Activated CD4-positive, alpha-beta T cell treated with anti-CD3 and anti-CD28 coated beads, Interleukin-2, amount 10 ng/mL, durations not matched to agents 24 days and 14 days (primary cell): ENCODE data around the gene PTCRA. TPM values are rescaled to one million over a fixed set of nuclear protein-coding genes. Genes with fewer than 3 reads are reported as not detected.
"Not testable (repeated sequence)": the region's sequence is repeated elsewhere in the genome, so short reads cannot be mapped to it uniquely, and the experiment has no call there.

Experiments
- DNase-seq: peaks from one replicate; pipeline ENCODE4 v3.0.0; 2022
- H3K27ac Mint-ChIP-seq: one replicate; pipeline ENCODE4 v1.8.0; 2022; ENCODE audit warnings: mild to moderate bottlenecking, mixed read lengths
- H3K27me3 Mint-ChIP-seq: one replicate; pipeline ENCODE4 v1.8.0; 2022; ENCODE audit warnings: mixed read lengths
- H3K36me3 Mint-ChIP-seq: one replicate; pipeline ENCODE4 v1.8.0; 2022; ENCODE audit warnings: low read depth, mild to moderate bottlenecking, mixed read lengths
- H3K4me1 Mint-ChIP-seq: one replicate; pipeline ENCODE4 v1.8.0; 2021; ENCODE audit warnings: mixed read lengths
- H3K4me3 Mint-ChIP-seq: one replicate; pipeline ENCODE4 v1.8.0; 2022; ENCODE audit warnings: mild to moderate bottlenecking, moderate library complexity, mixed read lengths
- H3K9me3 Mint-ChIP-seq: one replicate; pipeline ENCODE4 v1.8.0; 2021; ENCODE audit warnings: mixed read lengths
- intact Hi-C: fragments of 100-400 bp; cut with micrococcal nuclease; formaldehyde crosslinking; loops from one replicate; pipeline ENCODE4 v1.15.1; 2023
- total RNA-seq: library from RNA; stranded (reverse); gene quantifications from 2 replicates; pipeline ENCODE4 v1.2.3, GENCODE V29; 2022

The PTCRA gene
- total RNA-seq, 1 donor from 2014 or later = not detected

GRCh38 chr6:42891199-42891722 lies 24.6 kb upstream of the PTCRA start:
- intact Hi-C loops = loop anchor here (2.0 to 5.0 kb wide), 2 partner anchors 108 to 164 kb away; partner anchors contain the start of gene BICRAL
- peaks cover 21% of the 10 kb centered on the region for H3K4me1 Mint-ChIP-seq
- no peaks in the 10 kb centered on the region for H3K9me3 Mint-ChIP-seq
- no peaks in the 10 kb centered on the region for H3K27me3 Mint-ChIP-seq
- peak overlapping the region; percentile 98 for H3K27ac Mint-ChIP-seq
- H3K4me3 Mint-ChIP-seq = peak overlapping the region; percentile 96
- peaks cover 15% of the 10 kb centered on the region for H3K36me3 Mint-ChIP-seq
- DNase-seq = no peak

DNA sequence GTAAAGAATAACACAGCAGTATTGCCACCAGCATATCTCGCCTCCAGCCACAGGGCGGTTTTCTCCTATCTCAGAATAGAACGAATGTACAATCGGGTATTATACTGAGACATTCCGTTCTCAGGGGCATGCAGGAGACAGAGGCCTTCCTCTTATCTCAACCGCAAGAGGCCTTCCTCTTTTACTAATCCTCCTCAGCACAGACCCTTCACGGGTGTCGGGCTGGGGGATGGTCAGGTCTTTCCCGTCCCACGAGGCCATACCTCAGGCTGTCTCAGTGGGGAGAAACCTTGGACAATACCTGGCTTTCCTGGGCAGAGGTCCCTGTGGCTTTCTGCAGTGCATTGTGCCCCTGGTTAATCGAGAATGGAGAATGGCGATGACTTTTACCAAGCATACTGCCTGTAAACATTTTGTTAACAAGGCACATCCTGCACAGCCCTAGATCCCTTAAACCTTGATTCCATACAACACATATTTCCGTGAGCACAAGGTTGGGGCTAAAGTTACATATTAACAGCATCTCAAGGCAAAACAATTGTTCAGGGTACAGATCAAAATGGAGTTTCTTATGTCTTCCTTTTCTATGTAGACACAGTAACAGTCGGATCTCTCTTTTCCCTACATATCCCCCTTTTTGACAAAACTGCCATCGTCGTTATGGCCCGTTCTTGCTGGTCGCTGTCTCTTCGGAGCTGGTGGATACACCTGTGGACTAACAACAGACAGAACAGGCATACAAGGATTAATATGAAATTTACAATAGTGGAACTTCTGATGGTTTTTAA lies 21.6 kb upstream of the PTCRA start:
- H3K36me3 Mint-ChIP-seq = not testable (repeated sequence)

GRCh38 chr6:42896178-42896719 lies 19.6 kb upstream of the PTCRA start:
- H3K9me3 Mint-ChIP-seq = no peaks in the 10 kb centered on the region
- intact Hi-C loops = no loop called here
- no peak overlapping the region for H3K4me3 Mint-ChIP-seq
- H3K27ac Mint-ChIP-seq = no peak overlapping the region
- DNase-seq = no peak
- H3K4me1 Mint-ChIP-seq = peaks cover 3% of the 10 kb centered on the region
- H3K36me3 Mint-ChIP-seq = no peaks in the 10 kb centered on the region
- no peaks in the 10 kb centered on the region for H3K27me3 Mint-ChIP-seq

More for the DNA sequence above, 21.6 kb upstream of the PTCRA start:
- not testable (repeated sequence) for H3K27me3 Mint-ChIP-seq, DNase-seq, H3K27ac Mint-ChIP-seq, H3K4me3 Mint-ChIP-seq, H3K9me3 Mint-ChIP-seq
- intact Hi-C loops = loop anchor here (5.0 kb wide), 1 partner anchor 167 kb away; no protein-coding TSS in a partner anchor
- H3K4me1 Mint-ChIP-seq = peaks cover 15% of the 10 kb centered on the region

DNA sequence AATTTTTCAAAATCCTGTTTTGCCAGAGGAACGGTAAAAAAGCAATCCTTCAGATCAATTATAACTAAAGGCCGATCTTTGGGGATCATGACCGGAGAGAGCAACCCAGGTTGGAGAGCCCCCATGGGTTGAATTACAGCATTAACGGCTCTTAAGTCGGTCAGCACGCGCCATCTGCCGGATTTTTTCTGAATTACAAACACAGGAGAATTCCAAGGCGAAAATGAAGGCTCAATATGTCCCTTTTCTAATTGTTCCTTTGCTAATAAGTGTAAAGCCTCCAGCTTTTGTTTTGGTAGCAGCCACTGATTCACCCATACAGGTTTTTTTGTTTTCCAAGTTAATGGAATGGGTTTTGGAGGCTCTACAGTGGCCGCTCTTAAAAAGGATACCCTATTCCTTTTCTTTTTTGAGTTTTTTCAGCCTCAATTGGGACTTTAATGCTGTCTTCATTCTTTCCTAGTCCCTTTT lies 16.9 kb upstream of the PTCRA start:
- DNase-seq = peak; percentile 93
- Mint-ChIP-seq H3K9me3 (no peaks in the 10 kb centered on the region), H3K36me3 (no peaks in the 10 kb centered on the region), H3K27ac (no peak overlapping the region), H3K4me3 (no peak overlapping the region), H3K4me1 (peaks cover 17% of the 10 kb centered on the region), H3K27me3 (no peaks in the 10 kb centered on the region)
- intact Hi-C loops = loop anchor here (1.0 to 2.0 kb wide), 2 partner anchors 20 to 238 kb away; partner anchors contain the start of gene RPL7L1

DNA sequence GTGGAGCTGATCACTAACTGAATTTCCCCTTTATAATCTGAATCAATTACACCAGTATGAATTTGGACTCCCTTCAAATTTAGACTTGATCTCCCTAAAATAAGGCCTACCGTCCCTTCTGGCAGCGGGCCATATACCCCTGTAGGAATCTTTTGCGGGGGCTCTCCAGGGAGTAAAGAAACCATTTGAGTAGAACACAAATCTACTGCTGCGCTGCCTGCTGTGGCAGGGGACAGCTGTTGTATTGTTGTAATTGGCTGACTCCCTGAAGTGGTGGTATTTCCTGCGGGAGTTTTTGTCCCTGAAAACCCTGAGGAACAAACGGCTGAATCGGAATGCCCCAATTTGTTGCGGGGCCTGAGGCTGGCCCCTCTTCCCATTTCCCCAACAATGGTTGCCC lies 16.0 kb upstream of the PTCRA start:
- intact Hi-C loops = loop anchor here (1.0 to 2.0 kb wide), 3 partner anchors 21 to 239 kb away; partner anchors contain the start of genes CNPY3 and RPL7L1
- Mint-ChIP-seq H3K27ac (no peak overlapping the region), H3K4me1 (peaks cover 17% of the 10 kb centered on the region), H3K9me3 (no peaks in the 10 kb centered on the region), H3K36me3 (no peaks in the 10 kb centered on the region), H3K4me3 (no peak overlapping the region), H3K27me3 (no peaks in the 10 kb centered on the region)
- no peak for DNase-seq

DNA sequence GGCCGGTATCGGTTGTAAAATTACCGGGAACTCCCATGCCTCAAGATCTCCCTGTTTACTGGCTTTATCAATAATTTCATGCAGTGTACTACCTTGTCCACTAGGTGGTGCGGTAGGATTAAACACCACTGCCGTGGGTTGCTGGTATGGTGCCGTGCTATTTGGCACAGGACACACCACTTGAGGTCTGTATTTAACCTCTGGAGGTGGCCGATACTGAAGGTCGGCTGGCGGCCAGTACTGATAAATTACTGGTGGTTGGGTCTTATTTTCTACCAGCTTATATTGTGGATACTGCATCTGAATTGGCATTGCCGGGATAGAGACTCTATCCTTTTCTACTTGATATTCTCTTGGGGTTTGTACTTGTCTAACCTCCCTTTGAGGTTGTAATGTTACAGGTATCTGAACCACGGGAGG lies 14.3 kb upstream of the PTCRA start:
- Mint-ChIP-seq H3K27me3 (peaks cover 2% of the 10 kb centered on the region), H3K4me3 (peak overlapping the region; percentile 4), H3K4me1 (peaks cover 17% of the 10 kb centered on the region), H3K9me3 (no peaks in the 10 kb centered on the region), H3K27ac (no peak overlapping the region), H3K36me3 (no peaks in the 10 kb centered on the region)
- DNase-seq = peak; percentile 93
- intact Hi-C loops = loop anchor here (1.0 to 2.0 kb wide), 3 partner anchors 27 to 242 kb away; partner anchors contain the start of genes CNPY3, KLC4 and MRPL2

DNA sequence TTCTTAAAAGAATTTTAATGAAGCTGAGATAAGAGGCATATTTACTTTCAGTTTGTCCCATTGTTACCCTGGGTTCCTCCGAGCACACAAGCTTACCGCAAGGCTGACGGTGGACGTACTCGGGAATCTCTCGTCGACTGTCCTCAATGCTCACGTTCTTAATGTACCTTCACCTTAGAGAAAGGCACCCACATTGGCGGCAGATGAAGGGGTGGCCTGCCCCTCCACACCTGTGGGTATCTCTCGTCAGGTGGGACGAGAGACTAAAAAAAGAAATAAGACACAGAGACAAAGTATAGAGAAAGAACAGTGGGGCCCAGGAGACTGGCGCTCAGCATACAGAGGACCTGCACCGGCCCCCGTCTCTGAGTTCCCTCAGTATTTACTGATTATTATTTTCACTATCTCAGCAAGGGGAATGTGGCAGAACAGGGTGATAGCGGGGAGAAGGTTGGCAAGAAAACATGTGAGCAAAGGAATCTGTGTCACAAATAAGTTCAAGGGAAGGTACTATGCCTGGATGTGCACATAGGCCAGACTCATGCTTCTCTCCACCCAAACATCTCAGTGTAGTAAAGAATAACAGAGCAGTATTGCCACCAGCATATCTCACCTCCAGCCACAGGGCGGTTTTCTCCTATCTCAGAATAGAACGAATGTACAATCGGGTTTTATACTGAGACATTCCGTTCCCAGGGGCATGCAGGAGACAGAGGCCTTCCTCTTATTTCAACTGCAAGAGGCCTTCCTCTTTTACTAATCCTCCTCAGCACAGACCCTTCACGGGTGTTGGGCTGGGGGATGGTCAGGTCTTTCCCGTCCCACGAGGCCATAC lies 13.2 kb upstream of the PTCRA start:
- H3K36me3 Mint-ChIP-seq, H3K9me3 Mint-ChIP-seq, H3K4me3 Mint-ChIP-seq, H3K27me3 Mint-ChIP-seq, H3K27ac Mint-ChIP-seq, intact Hi-C loops, DNase-seq: not testable (repeated sequence)
- peaks cover 17% of the 10 kb centered on the region for H3K4me1 Mint-ChIP-seq

- no peaks in the 10 kb centered on the region for H3K36me3 Mint-ChIP-seq
- intact Hi-C loops = no loop called here
- DNase-seq = no peak
Measured at GRCh38 chr6:42904467-42904866, 11.4 kb upstream of the PTCRA start.

GRCh38 chr6:42907336-42907735 lies 8.5 kb upstream of the PTCRA start:
- no peak for DNase-seq
- Mint-ChIP-seq H3K4me1 (peaks cover 4% of the 10 kb centered on the region), H3K9me3 (no peaks in the 10 kb centered on the region), H3K27me3 (peaks cover 9% of the 10 kb centered on the region), H3K36me3 (no peaks in the 10 kb centered on the region), H3K4me3 (no peak overlapping the region), H3K27ac (no peak overlapping the region)
- intact Hi-C loops = no loop called here

More at GRCh38 chr6:42904467-42904866, 11.4 kb upstream of the PTCRA start:
- Mint-ChIP-seq H3K4me1 (peaks cover 17% of the 10 kb centered on the region), H3K4me3 (no peak overlapping the region), H3K27ac (no peak overlapping the region), H3K27me3 (peaks cover 4% of the 10 kb centered on the region), H3K9me3 (no peaks in the 10 kb centered on the region)

DNA sequence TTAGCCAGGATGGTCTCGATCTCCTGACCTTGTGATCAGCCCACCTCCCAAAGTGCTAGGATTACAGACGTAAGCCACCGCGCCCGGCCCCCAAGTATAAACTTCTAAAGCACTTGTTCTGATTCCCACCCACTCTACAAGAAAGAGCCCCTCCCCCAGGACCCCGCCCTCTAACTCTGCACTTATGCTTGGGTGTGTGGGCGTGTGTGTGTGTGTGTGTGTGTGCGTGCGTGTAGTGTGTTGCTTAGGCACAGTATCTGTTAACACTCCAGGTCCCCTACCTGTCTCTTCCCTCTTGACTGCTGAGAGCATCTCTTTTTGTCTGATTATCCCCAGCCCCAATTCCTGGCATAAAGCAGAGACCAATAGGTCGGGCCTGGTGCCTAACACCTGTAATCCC lies 6.0 kb upstream of the PTCRA start:
- Mint-ChIP-seq H3K36me3 (no peaks in the 10 kb centered on the region), H3K9me3 (no peaks in the 10 kb centered on the region), H3K4me3 (no peak overlapping the region), H3K27ac (no peak overlapping the region), H3K4me1 (no peaks in the 10 kb centered on the region), H3K27me3 (peaks cover 16% of the 10 kb centered on the region)
- no peak for DNase-seq
- intact Hi-C loops = no loop called here

GRCh38 chr6:42911171-42912021 lies 4.5 kb upstream of the PTCRA start:
- DNase-seq = no peak
- Mint-ChIP-seq H3K27me3 (peaks cover 16% of the 10 kb centered on the region), H3K4me1 (no peaks in the 10 kb centered on the region), H3K4me3 (no peak overlapping the region), H3K36me3 (no peaks in the 10 kb centered on the region), H3K9me3 (no peaks in the 10 kb centered on the region), H3K27ac (no peak overlapping the region)
- intact Hi-C loops = no loop called here

GRCh38 chr6:42914546-42914945 lies 1.3 kb upstream of the PTCRA start:
- Mint-ChIP-seq H3K9me3 (no peaks in the 10 kb centered on the region), H3K27ac (no peak overlapping the region), H3K36me3 (no peaks in the 10 kb centered on the region), H3K4me1 (no peaks in the 10 kb centered on the region), H3K27me3 (peaks cover 13% of the 10 kb centered on the region), H3K4me3 (no peak overlapping the region)
- DNase-seq = no peak
- intact Hi-C loops = no loop called here

DNA sequence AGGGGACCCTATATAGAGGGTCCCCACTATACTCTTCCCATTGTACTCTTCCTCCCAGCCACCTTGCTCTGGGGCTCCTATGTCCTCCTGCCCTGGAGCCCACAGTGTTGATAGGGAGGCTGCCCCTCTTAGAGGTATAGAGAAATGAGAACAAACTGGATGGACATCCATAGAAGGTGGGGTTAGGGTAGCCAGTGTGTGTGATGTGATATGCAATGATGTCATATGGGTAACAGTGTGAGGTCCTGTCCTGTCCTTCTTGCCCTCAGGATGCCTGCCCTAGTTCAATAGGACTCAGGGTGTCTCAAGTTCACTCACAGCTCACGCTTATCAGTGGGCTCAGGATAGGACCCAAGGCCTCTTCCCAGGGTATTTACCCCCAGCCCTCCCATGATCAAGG lies 435 bp downstream of the PTCRA start:
- H3K36me3 Mint-ChIP-seq = no peaks in the 10 kb centered on the region
- no peak for DNase-seq
- no peaks in the 10 kb centered on the region for H3K4me1 Mint-ChIP-seq
- H3K9me3 Mint-ChIP-seq = no peaks in the 10 kb centered on the region
- H3K4me3 Mint-ChIP-seq = no peak overlapping the region
- intact Hi-C loops = no loop called here
- H3K27me3 Mint-ChIP-seq = peaks cover 11% of the 10 kb centered on the region
- H3K27ac Mint-ChIP-seq = no peak overlapping the region
